GM12892 (cell line): Measurements from ENCODE around the gene STK32B.

ENCODE experiments used
- POLR2A ChIP-seq: IDR thresholded peaks from 2 replicates; pipeline ENCODE4 v1.6.1; 2011; ENCODE audit warnings: low read depth, low read length, control low read depth
- TAF1 ChIP-seq: IDR thresholded peaks from 2 replicates; pipeline ENCODE4 v1.6.1; 2011; ENCODE audit warnings: low read depth, mild to moderate bottlenecking, control low read depth, low read length, borderline replicate concordance

- TF ChIP-seq POLR2A (no peak), TAF1 (no peak)
Measured at GRCh38 chr4:5511791-5512190, 460.5 kb downstream of the STK32B start.
